Testis (tissue), 3 donors: ENCODE results near the gene DGCR8. TPM values are rescaled to one million over a fixed set of nuclear protein-coding genes. Genes with fewer than 3 reads are reported as not detected.

Source experiments
- DNase-seq: peaks from one replicate; pipeline ENCODE4 v3.0.0-alpha.2; 2019
- H3K27ac ChIP-seq, 2 donors: fragments of 200-600 bp; sonication (generic); one replicate each; pipeline ENCODE4 v1.5.1; 2019
- H3K27me3 ChIP-seq: fragments of 200-600 bp; sonication (generic); one replicate; pipeline ENCODE4 v1.5.1; 2019
- H3K36me3 ChIP-seq: fragments of 200-600 bp; sonication (generic); one replicate; pipeline ENCODE4 v1.5.1; 2017; ENCODE audit warnings: low read depth; ENCODE audit errors: missing control alignments
- H3K4me1 ChIP-seq: fragments of 200-600 bp; sonication (generic); one replicate; pipeline ENCODE4 v1.5.1; 2019
- H3K4me3 ChIP-seq, 2 donors: fragments of 200-600 bp; sonication (generic); one replicate each; pipeline ENCODE4 v1.5.1; 2017 to 2019
- H3K9me3 ChIP-seq: fragments of 200-600 bp; sonication (generic); one replicate; pipeline ENCODE4 v1.5.1; 2017
- CTCF ChIP-seq, 3 experiments: fragments of 450-650 bp in 2 of 3; fragments of 200-600 bp in 1 of 3; sonication (generic) in 1 of 3; IDR thresholded peaks; one replicate each; pipeline ENCODE4 v1.5.1; 2016 to 2019; ENCODE audit warnings: antibody characterized with exemption in 3 of 3, mild to moderate bottlenecking in 2 of 3, moderate library complexity in 1 of 3
- POLR2A ChIP-seq: fragments of 450-650 bp; IDR thresholded peaks from one replicate; pipeline ENCODE4 v1.6.1; 2017; ENCODE audit warnings: antibody characterized with exemption, mild to moderate bottlenecking, moderate library complexity
- WGBS, 2 donors: methylation state at CpG; one replicate each; pipeline ENCODE4 v1.1.5; 2018; 5-methylcytosine and 5-hydroxymethylcytosine counted together
- intact Hi-C: fragments of 100-400 bp; cut with DNase I; formaldehyde crosslinking; loops from one replicate; pipeline ENCODE4 v1.15.1; 2023; ENCODE audit warnings: low total_unique reads
- polyA plus RNA-seq: library from polyadenylated mRNA; stranded (reverse); fragments of 350-450 nt; fragmentation: Illumina TruSeq; extraction: RNeasy Lipid Tissue Mini Kit (QIAGEN cat#74804); gene quantifications from one replicate; pipeline ENCODE4 v1.2.3, GENCODE V29; 2014; ENCODE audit warnings: low read depth, low replicate concordance; ENCODE audit not compliant: insufficient read depth
- total RNA-seq, 2 donors: library from RNA; depleted of rRNA; stranded (reverse); fragments of >200 nt; gene quantifications; one replicate each; pipeline ENCODE4 v1.2.3, GENCODE V29; 2016

DGCR8 gene
- total and polyA plus RNA-seq, 3 donors from 2014 or later: 44.4 to 83.7 (median 64.8) TPM

- H3K9me3 ChIP-seq: no peaks in the 10 kb centered on the region
- TF ChIP-seq CTCF (IDR thresholded peaks at IDR 0.05): no peak
- no peak for TF ChIP-seq POLR2A
- H3K27me3 ChIP-seq: no peaks in the 10 kb centered on the region
- no peak for DNase-seq
- WGBS, 2 donors: 89 to 92% methylated on average over 7 of the region's 7 CpGs
- intact Hi-C loops: no loop called here
- H3K36me3 ChIP-seq: no peaks in the 10 kb centered on the region
- H3K27ac ChIP-seq: no peak overlapping the region
- no peaks in the 10 kb centered on the region for H3K4me1 ChIP-seq
- H3K4me3 ChIP-seq: no peak overlapping the region
These were observed 10.6 kb upstream of the DGCR8 start for GRCh38 chr22:20069331-20070042.

- H3K4me1 ChIP-seq: no peaks in the 10 kb centered on the region
- WGBS, 2 donors: 85 to 87% methylated on average over 8 of the region's 8 CpGs
- no peaks in the 10 kb centered on the region for H3K27me3 ChIP-seq
- no peak overlapping the region for H3K27ac ChIP-seq
- TF ChIP-seq POLR2A (no peak), CTCF (IDR thresholded peaks at IDR 0.05) (no peak)
- no peaks in the 10 kb centered on the region for H3K36me3 ChIP-seq
- no peaks in the 10 kb centered on the region for H3K9me3 ChIP-seq
- intact Hi-C loops: no loop called here
- no peak for DNase-seq
- no peak overlapping the region for H3K4me3 ChIP-seq
These were observed 8.5 kb upstream of the DGCR8 start for GRCh38 chr22:20071524-20071972.

- TF ChIP-seq POLR2A: no peak
- no peak for TF ChIP-seq CTCF (IDR thresholded peaks at IDR 0.05)
- H3K4me3 ChIP-seq: no peak overlapping the region
- H3K9me3 ChIP-seq: no peaks in the 10 kb centered on the region
- no peak overlapping the region for H3K27ac ChIP-seq
- no peaks in the 10 kb centered on the region for H3K27me3 ChIP-seq
- intact Hi-C loops: no loop called here
- peaks cover 8% of the 10 kb centered on the region for H3K4me1 ChIP-seq
- H3K36me3 ChIP-seq: no peaks in the 10 kb centered on the region
- no peak for DNase-seq
- 71 to 72% methylated on average over 6 of the region's 6 CpGs for WGBS, 2 donors
These were observed 3.3 kb upstream of the DGCR8 start for GRCh38 chr22:20076627-20077172.

- H3K4me1 ChIP-seq: peaks cover 37% of the 10 kb centered on the region
- H3K27me3 ChIP-seq: no peaks in the 10 kb centered on the region
- peak; percentile 64 for DNase-seq
- no peaks in the 10 kb centered on the region for H3K9me3 ChIP-seq
- WGBS, 2 donors: 1 to 7% methylated on average over 2 to 18 of the region's 34 CpGs
- intact Hi-C loops: no loop called here
- peak overlapping the region; percentile 72 to 94 for H3K27ac ChIP-seq
- H3K36me3 ChIP-seq: no peaks in the 10 kb centered on the region
- peak overlapping the region; percentile 80 to 95 for H3K4me3 ChIP-seq
- TF ChIP-seq POLR2A (no peak), CTCF (IDR thresholded peaks at IDR 0.05) (no peak)
These were observed 369 bp downstream of the DGCR8 start for GRCh38 chr22:20080445-20080775.
